GM12878 (cell line): ENCODE results near the gene ACCS. TPM values are rescaled to one million over a fixed set of nuclear protein-coding genes. Genes with fewer than 3 reads are reported as not detected.

Experiments used
- ATAC-seq: fragments of 200-7000 bp; cut with Tn5 transposase; 3 replicates; pipeline ENCODE4 v1.9.1; 2020; ENCODE audit warnings: mild to moderate bottlenecking, moderate library complexity
- BruUV-seq: library from RNA; stranded (reverse); fragments of 400-500 nt; replicated peaks from 2 replicates; lab custom pipeline; 2021; lab: Mats Ljungman, UMichigan
- CTCF ChIA-PET: fragments of 300-600 bp; sonication (Branson Sonifier 250); formaldehyde crosslinking; extraction: SDS; loops from one replicate; lab custom pipeline; 2021; ENCODE audit warnings: inconsistent platforms; lab: Yijun Ruan, JAX
- POLR2A ChIA-PET: fragments of 350-600 bp; formaldehyde crosslinking; extraction: SDS; loops from one replicate; lab custom pipeline; 2021; ENCODE audit warnings: inconsistent platforms; lab: Charles Lee
- RAD21 ChIA-PET: fragments of 300-600 bp; sonication (Branson Sonifier 250); formaldehyde crosslinking; loops from one replicate; lab custom pipeline; 2023; ENCODE audit warnings: antibody characterized with exemption; ENCODE audit not compliant: unreplicated experiment; lab: Charles Lee
- SMC1A ChIA-PET: fragments of 300-600 bp; sonication (Branson Sonifier 250); formaldehyde crosslinking; loops from one replicate; lab custom pipeline; 2023; ENCODE audit not compliant: unreplicated experiment, uncharacterized antibody; lab: Charles Lee
- DNase-seq: peaks from one replicate; pipeline ENCODE4 v3.0.0-alpha.2; 2011; ENCODE audit warnings: low read depth, low spot score
- FAIRE-seq: peaks from 3 replicates; lab custom pipeline; 2011; peaks lifted over from hg19 to GRCh38; lab: Jason Lieb, UNC
- H2AFZ ChIP-seq: 2 replicates; pipeline ENCODE4 v1.6.0; 2011; ENCODE audit warnings: low read depth, low read length, control low read depth; ENCODE audit not compliant: control insufficient read depth
- H3K27ac ChIP-seq: 2 replicates; pipeline ENCODE4 v1.5.1; 2011; ENCODE audit warnings: control low read depth; ENCODE audit not compliant: control insufficient read depth, insufficient read depth
- H3K27me3 ChIP-seq, 2 experiments: replicated peaks in 1 of 2; 2 replicates each; pipeline versions ENCODE4 v1.6.0 to v1.6.1; 2011; ENCODE audit warnings: low read length in 1 of 2; ENCODE audit not compliant: control insufficient read depth in 2 of 2, insufficient read depth in 2 of 2
- H3K36me3 ChIP-seq, 2 experiments: 2 replicates each; pipeline ENCODE4 v1.5.1; 2011; ENCODE audit warnings: low read length in 1 of 2; ENCODE audit not compliant: control insufficient read depth in 2 of 2, insufficient read depth in 2 of 2
- H3K4me1 ChIP-seq: 2 replicates; pipeline ENCODE4 v1.6.1; 2011; ENCODE audit warnings: mild to moderate bottlenecking, low read length, moderate library complexity, mixed read lengths; ENCODE audit not compliant: control insufficient read depth, insufficient read depth
- H3K4me2 ChIP-seq: 2 replicates; pipeline ENCODE4 v1.6.0; 2011; ENCODE audit warnings: control low read depth; ENCODE audit not compliant: control insufficient read depth, insufficient read depth
- H3K4me3 ChIP-seq: fragments of 200-600 bp; sonication (generic); 2 replicates; pipeline ENCODE4 v1.5.1; 2016
- H3K79me2 ChIP-seq: 2 replicates; pipeline ENCODE4 v1.6.0; 2011; ENCODE audit warnings: low read length; ENCODE audit not compliant: control insufficient read depth, insufficient read depth
- H3K9ac ChIP-seq: 2 replicates; pipeline ENCODE4 v1.8.0; 2011; ENCODE audit warnings: low read length, control low read depth, mixed read lengths; ENCODE audit not compliant: control insufficient read depth, insufficient read depth
- H3K9me3 ChIP-seq: replicated peaks from 3 replicates; pipeline ENCODE4 v1.5.1; 2011; ENCODE audit warnings: mild to moderate bottlenecking, low read length; ENCODE audit not compliant: control insufficient read depth, insufficient read depth
- H4K20me1 ChIP-seq: 2 replicates; pipeline ENCODE4 v1.6.0; 2011; ENCODE audit not compliant: control insufficient read depth, insufficient read depth
- BCL11A ChIP-seq: IDR thresholded peaks from 2 replicates; pipeline ENCODE4 v1.6.1; 2011; ENCODE audit warnings: low read depth, low read length
- FOS ChIP-seq: IDR thresholded peaks from 3 replicates; pipeline ENCODE4 v1.6.1; 2011; ENCODE audit warnings: borderline replicate concordance; ENCODE audit not compliant: insufficient read length; ENCODE audit errors: extremely low read depth
- HDAC2 ChIP-seq: fragments of 200-600 bp; sonication (generic); IDR thresholded peaks from 2 replicates; pipeline ENCODE4 v1.6.1; 2017
- MEF2A ChIP-seq: IDR thresholded peaks from 2 replicates; pipeline ENCODE4 v1.6.1; 2011; ENCODE audit warnings: low read depth, mild to moderate bottlenecking, low read length, moderate library complexity; ENCODE audit not compliant: insufficient read depth
- NR2C1 ChIP-seq: fragments of 450-650 bp; IDR thresholded peaks from 2 replicates; pipeline ENCODE4 v1.6.1; 2017; ENCODE audit warnings: antibody characterized with exemption, mild to moderate bottlenecking, moderate library complexity
- ZNF384 ChIP-seq: IDR thresholded peaks from 2 replicates; pipeline ENCODE4 v1.6.1; 2012; ENCODE audit warnings: low read depth, mild to moderate bottlenecking, low read length, improper control_type of control experiment, borderline replicate concordance
- WGBS: methylation state at CpG from one replicate; pipeline ENCODE4 v1.1.6; 2016; ENCODE audit warnings: low lambda C conversion rate; ENCODE audit not compliant: insufficient replicate concordance, insufficient coverage; ENCODE audit errors: missing lambda C conversion rate; 5-methylcytosine and 5-hydroxymethylcytosine counted together
- in situ Hi-C: fragments of 300-500 bp; cut with MboI; formaldehyde crosslinking; loops from 9 replicates; pipeline ENCODE4 v1.14.3; 2018; ENCODE audit warnings: mixed read lengths
- intact Hi-C: fragments of 100-400 bp; cut with micrococcal nuclease; formaldehyde crosslinking; loops from one replicate; pipeline ENCODE4 v1.14.2; 2022; ENCODE audit not compliant: unreplicated experiment
- polyA plus RNA-seq, 11 experiments: library from polyadenylated mRNA; depleted of rRNA in 4 of 11; unstranded in 6 of 11; stranded (reverse) in 5 of 11; fragments of >200 nt; fragmentation: Nextera tagmentation in 4 of 11; fragmentation: Illumina TruSeq in 1 of 11; extraction: Ambion mirVana in 4 of 11; extraction: Trizol in 1 of 11; gene quantifications; 1 replicate in 1 of 11; 2 replicates in 10 of 11; pipeline versions ENCODE4 v1.2.1 to v1.2.3, GENCODE V29; 2011 to 2016; ENCODE audit warnings: inconsistent platforms in 2 of 11, missing spikeins in 2 of 11, low read depth in 1 of 11
- total RNA-seq, 4 experiments: library from RNA; depleted of rRNA in 3 of 4; stranded (reverse); fragments of >200 nt in 3 of 4; fragmentation: Illumina TruSeq in 1 of 4; extraction: Trizol in 1 of 4; gene quantifications; 2 replicates each; pipeline versions ENCODE4 v1.2.1 to v1.2.3, GENCODE V29; 2013 to 2021

ACCS gene
- total and polyA plus RNA-seq, 10 of the 15 experiments (the other 5 are each of a cell fraction or from before 2014, with no cell fraction given) = 4.8 to 35.9 (median 17.0) TPM

DNA sequence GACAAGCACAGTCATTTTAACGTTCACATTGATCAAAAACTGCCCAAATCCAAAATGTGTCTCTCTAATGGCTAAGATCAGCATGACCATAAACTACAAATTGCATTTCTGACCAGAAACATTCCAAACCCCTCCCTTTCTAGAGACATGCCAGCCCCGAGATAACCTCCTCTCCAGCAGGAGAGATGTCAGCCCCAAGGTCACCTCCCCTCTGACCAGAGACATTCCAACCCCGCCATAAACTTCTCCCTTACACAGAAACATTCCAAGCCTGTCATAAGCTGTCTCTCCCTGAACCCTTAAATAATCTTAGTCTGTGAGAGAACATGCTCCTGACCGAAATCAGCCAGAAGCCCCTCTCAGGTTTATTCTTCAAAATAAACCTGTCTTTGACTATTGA, 22.8 kb downstream of the ACCS start:
- POLR2A ChIA-PET = no interaction called here
- H3K4me3 ChIP-seq = no peak overlapping the region
- DNase-seq (no peak), ATAC-seq (no peak), FAIRE-seq (no peak)
- no peaks in the 10 kb centered on the region; a peak in 1 of 4 replicates for H3K27me3 ChIP-seq
- H4K20me1 ChIP-seq = no peaks in the 10 kb centered on the region
- H2AFZ ChIP-seq = no peak overlapping the region
- no peak for TF ChIP-seq HDAC2
- no peak for TF ChIP-seq NR2C1
- BruUV-seq = no TSS peak
- 73% methylated on average over 4 of the region's 4 CpGs for WGBS
- in situ Hi-C loops = no loop called here
- H3K9ac ChIP-seq = no peak overlapping the region
- RAD21 ChIA-PET = no interaction called here
- no peaks in the 10 kb centered on the region for H3K36me3 ChIP-seq
- SMC1A ChIA-PET = no interaction called here
- H3K27ac ChIP-seq = no peak overlapping the region
- H3K4me2 ChIP-seq = no peak overlapping the region
- intact Hi-C loops = no loop called here
- no peaks in the 10 kb centered on the region for H3K79me2 ChIP-seq
- H3K9me3 ChIP-seq = no peaks in the 10 kb centered on the region; the same call in 1 of the 3 replicates
- no peaks in the 10 kb centered on the region for H3K4me1 ChIP-seq
- CTCF ChIA-PET = no interaction called here

DNA sequence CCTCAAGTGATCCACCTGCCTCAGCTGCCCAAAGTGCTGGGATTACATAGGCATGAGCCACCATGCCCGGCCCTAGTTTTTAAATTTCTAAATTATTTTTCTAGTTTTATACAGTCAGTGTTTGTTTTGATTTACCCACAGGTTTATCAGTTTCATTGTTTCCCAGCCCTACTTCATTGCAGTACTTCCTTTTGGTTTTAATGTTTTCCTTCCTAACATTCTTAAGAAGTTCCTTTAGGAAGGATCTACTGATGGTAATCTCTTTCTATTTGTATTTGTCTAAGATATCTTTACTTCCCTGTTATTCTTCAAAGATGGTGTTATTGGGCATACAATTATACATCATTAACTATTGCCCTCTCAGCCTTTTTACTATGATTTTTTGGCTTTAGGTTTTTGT, 24.5 kb downstream of the ACCS start:
- no peaks in the 10 kb centered on the region for H3K4me1 ChIP-seq
- no peak for ATAC-seq
- in situ Hi-C loops (loop anchor here (5.0 kb wide), 1 partner anchor 447 kb away; no protein-coding TSS in a partner anchor), intact Hi-C loops (loop anchor here (10.0 kb wide), 1 partner anchor 534 kb away; no protein-coding TSS in a partner anchor)
- ChIA-PET RAD21 (no interaction called here), SMC1A (no interaction called here), POLR2A (no interaction called here), CTCF (no interaction called here)
- DNase-seq = no peak
- no peaks in the 10 kb centered on the region for H3K79me2 ChIP-seq
- no peak overlapping the region for H3K4me3 ChIP-seq
- no peaks in the 10 kb centered on the region for H3K36me3 ChIP-seq
- FAIRE-seq = no peak
- H3K9ac ChIP-seq = no peak overlapping the region
- WGBS = 100% methylated on average over 1 of the region's 1 CpG
- no peaks in the 10 kb centered on the region; a peak in 1 of 4 replicates for H3K27me3 ChIP-seq
- H2AFZ ChIP-seq = no peak overlapping the region
- BruUV-seq = no TSS peak
- H4K20me1 ChIP-seq = no peaks in the 10 kb centered on the region
- no peaks in the 10 kb centered on the region; the same call in 2 of the 3 replicates for H3K9me3 ChIP-seq
- H3K4me2 ChIP-seq = no peak overlapping the region
- TF ChIP-seq ZNF384 (no peak), NR2C1 (no peak), MEF2A (no peak), FOS (no peak), BCL11A (no peak)
- H3K27ac ChIP-seq = no peak overlapping the region
